Astrocyte of the spinal cord (primary cell): Measurements from ENCODE around the gene CXADR.

Experiments used
- DNase-seq: peaks from one replicate; pipeline ENCODE4 v3.0.0; 2011; ENCODE audit warnings: low read depth, low spot score
- H3K4me3 ChIP-seq: 2 replicates; pipeline ENCODE4 v1.5.1; 2011; ENCODE audit warnings: low read depth, mild to moderate bottlenecking, low read length, moderate library complexity
- in situ Hi-C: cut with HindIII; loops from 2 replicates; pipeline ENCODE4 v1.10.0; 2017; ENCODE audit warnings: low sequenced_read_pairs
- TF ChIP-seq, protein P1 (sequence below): IDR thresholded peaks from 2 replicates; pipeline ENCODE4 v1.5.1; 2012; ENCODE audit warnings: low read depth, mild to moderate bottlenecking, low read length, inconsistent platforms

CXADR gene

DNA sequence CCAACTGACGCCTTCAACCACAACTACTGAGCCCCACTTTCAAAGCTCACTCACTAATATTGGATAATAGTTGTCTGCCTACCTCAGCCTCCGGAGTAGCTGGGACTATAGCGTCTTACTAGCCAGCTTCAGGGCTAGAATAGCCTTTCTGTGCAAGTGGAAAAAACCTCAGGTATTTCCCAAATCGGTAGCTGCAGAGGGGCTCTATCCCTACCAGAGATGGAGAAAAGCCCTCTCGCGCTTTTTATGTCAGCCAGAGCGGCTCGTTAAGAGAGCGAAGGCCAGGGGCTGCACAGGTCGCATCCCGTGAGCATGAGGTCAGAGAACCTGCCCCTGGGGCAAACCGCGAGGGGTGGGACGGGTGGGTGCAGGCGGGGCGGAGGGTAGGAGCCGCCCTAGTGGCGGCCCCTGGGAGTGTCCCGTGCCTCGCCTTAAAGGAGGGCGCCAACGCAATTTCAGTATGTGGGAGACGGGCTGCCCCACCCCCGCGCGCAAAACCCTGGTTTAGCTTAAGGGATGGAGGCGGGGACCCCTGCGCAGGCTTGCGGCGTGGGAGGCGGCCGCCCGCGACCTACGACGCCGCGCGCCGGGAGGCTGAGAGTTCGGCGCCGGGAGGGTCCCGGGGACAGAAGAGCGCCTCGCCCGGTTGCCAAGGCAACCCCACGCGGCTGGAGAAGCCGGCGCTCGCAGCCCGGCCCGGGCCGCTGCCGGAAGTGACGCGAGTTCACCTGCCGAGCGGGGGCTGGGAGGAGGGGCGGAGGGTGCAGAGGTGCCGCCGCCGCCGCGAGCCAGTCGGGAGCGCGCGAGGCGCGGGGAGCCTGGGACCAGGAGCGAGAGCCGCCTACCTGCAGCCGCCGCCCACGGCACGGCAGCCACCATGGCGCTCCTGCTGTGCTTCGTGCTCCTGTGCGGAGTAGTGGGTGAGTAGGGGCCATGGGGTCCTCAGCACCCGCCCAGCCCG is at the start of gene CXADR:
Gene CXADR (plus strand): TSS at position 791 of the 961 bp plus-strand sequence. CDS start 87 bp downstream, at position 878.
- DNase-seq: peak; percentile 64
- in situ Hi-C loops: no loop called here
- peak within 1 kb of the TSS; percentile 63 for H3K4me3 ChIP-seq
- TF ChIP-seq, protein P1, sequence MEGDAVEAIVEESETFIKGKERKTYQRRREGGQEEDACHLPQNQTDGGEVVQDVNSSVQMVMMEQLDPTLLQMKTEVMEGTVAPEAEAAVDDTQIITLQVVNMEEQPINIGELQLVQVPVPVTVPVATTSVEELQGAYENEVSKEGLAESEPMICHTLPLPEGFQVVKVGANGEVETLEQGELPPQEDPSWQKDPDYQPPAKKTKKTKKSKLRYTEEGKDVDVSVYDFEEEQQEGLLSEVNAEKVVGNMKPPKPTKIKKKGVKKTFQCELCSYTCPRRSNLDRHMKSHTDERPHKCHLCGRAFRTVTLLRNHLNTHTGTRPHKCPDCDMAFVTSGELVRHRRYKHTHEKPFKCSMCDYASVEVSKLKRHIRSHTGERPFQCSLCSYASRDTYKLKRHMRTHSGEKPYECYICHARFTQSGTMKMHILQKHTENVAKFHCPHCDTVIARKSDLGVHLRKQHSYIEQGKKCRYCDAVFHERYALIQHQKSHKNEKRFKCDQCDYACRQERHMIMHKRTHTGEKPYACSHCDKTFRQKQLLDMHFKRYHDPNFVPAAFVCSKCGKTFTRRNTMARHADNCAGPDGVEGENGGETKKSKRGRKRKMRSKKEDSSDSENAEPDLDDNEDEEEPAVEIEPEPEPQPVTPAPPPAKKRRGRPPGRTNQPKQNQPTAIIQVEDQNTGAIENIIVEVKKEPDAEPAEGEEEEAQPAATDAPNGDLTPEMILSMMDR: peak; percentile 58

DNA sequence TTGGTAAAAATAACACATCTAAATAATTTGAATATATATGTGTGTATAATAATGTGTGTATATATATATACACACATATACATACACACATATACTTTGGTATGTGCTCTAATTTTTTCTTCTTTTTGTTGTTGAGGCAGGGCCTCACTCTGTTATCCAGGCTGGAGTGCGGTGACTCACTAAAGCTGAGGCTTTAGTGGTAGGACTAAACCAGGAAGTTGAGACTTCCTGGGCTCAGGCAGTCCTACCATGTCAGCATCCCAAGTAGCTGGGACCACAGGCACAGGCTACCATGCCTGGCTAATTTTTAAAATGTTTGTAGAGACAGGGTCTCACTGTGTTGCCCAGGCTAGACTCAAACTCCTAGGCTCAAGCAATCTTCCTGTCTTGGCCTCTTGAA is 46.7 kb upstream of the CXADR start:
- TF ChIP-seq, protein P1: no peak
- DNase-seq: peak; percentile 75

DNA sequence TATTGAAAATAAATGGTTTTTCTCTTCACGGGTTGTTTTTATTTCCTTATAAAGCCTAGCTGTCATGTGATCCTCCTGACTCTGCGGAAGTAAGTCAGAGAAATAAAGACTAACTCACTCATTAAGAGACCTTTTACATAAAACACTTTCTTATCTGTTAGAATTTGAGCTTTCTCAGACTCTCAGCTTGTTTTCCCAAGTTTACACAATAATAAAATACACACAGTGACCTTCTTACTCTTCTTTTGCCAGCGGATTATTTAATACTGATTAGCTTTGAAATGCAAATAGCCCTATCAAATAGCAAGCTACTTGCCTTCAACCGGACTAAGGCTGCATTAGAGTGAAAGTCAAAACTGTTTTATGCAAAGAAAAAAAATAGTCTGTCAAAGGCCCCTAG is 45.5 kb upstream of the CXADR start:
- DNase-seq: peak; percentile 49
- TF ChIP-seq, protein P1: no peak
- in situ Hi-C loops: no loop called here
- no peak overlapping the region for H3K4me3 ChIP-seq

More for the DNA sequence above, 46.7 kb upstream of the CXADR start:
- no peak overlapping the region for H3K4me3 ChIP-seq
- in situ Hi-C loops: no loop called here

DNA sequence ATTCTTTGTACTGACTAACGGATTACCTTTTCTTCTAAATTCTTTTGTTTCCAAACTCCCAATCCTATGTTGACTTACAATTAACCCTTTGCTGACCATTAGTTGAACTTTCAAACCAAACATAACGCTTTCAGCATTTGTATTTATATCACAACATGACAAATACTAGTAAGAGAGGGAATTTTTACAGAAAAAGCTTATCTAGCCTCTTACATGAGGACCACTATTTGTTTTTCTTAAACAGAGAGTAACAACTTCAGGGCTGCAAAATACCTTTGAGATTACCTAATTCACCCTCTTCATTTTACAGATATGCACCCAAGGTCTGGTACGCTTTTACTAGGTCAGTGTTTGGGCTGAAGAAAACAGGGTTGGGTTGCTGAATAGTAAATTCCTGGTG is 45.0 kb upstream of the CXADR start:
- TF ChIP-seq, protein P1: no peak
- H3K4me3 ChIP-seq: no peak overlapping the region
- DNase-seq: no peak
- in situ Hi-C loops: no loop called here

DNA sequence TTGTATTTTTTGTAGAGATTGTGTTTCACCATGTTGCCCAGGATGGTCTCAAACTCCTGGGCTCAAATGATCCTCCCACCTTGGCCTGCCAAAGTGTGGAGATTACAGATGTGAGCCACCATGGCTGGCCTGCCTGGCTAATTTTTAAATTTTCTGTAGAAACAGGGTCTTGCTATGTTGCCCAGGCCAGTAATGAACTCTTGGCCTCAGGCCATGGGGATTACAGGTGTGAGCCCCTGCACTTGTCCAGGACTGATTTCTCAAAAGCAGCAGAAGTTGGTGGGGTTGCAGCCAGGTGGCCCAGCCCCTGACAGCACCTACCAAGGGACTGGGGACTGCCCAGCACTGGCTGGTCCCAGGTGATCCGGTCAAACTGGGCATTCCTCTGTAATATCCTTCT is 44.1 kb upstream of the CXADR start:
- DNase-seq: no peak

DNA sequence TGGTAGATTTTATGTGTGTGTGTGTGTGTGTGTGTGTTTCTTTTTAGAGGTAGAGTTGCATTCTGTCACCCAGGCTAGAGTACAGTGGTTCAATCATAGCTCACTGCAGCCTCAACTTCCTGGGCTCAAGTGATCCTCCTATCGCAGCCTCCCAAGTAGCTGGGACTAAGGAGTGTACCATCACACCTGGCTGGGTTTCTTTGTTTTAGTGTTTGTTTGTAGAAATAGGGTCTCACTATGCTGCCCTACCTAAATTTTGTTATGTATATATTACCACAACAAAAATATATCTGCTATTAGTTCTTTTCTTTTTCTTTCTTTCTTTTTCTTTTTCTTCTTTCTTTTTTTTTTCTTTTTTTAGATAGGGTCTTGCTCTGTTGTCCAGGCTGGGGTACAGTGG is 43.1 kb upstream of the CXADR start:
- no peak for DNase-seq
- TF ChIP-seq, protein P1: no peak
- H3K4me3 ChIP-seq: no peak overlapping the region
- in situ Hi-C loops: no loop called here

More for the DNA sequence above, 44.1 kb upstream of the CXADR start:
- no peak overlapping the region for H3K4me3 ChIP-seq
- in situ Hi-C loops: no loop called here
- TF ChIP-seq, protein P1: no peak
